ENCODE measurements around the gene FLNC.

Gene FLNC

GRCh38 chr7:128891942-128892269 is 61.7 kb downstream of the FLNC start:
- H3K4me3 ChIP-seq (ENCODE audit: low read depth, low read length): no peak overlapping the region
- TF ChIP-seq CTCF (IDR thresholded peaks at IDR 0.05): no peak
- no peaks in the 10 kb centered on the region for H3K36me3 ChIP-seq (ENCODE audit: control insufficient read depth, insufficient read depth, low read length)
- H3K27me3 ChIP-seq (ENCODE audit: control insufficient read depth, insufficient read depth, low read length): no peaks in the 10 kb centered on the region
- H2AFZ ChIP-seq: no peak overlapping the region
- H3K4me1 ChIP-seq: no peaks in the 10 kb centered on the region
- no peaks in the 10 kb centered on the region for H3K79me2 ChIP-seq
- no peak overlapping the region for H3K4me2 ChIP-seq (ENCODE audit: low read length)
- H3K27ac ChIP-seq: no peak overlapping the region
- H3K9me3 ChIP-seq (ENCODE audit: control insufficient read depth, low read length): no peaks in the 10 kb centered on the region
- no peak overlapping the region for H3K9ac ChIP-seq

GRCh38 chr7:128892521-128893250 is 62.5 kb downstream of the FLNC start:
- Histone ChIP-seq H3K27ac (no peak overlapping the region), H3K9me3 (ENCODE audit: control insufficient read depth, low read length) (no peaks in the 10 kb centered on the region), H3K36me3 (ENCODE audit: control insufficient read depth, insufficient read depth, low read length) (no peaks in the 10 kb centered on the region), H3K9ac (no peak overlapping the region), H3K4me1 (no peaks in the 10 kb centered on the region), H3K4me3 (ENCODE audit: low read depth, low read length) (no peak overlapping the region), H3K27me3 (ENCODE audit: control insufficient read depth, insufficient read depth, low read length) (no peaks in the 10 kb centered on the region), H2AFZ (no peak overlapping the region), H3K4me2 (ENCODE audit: low read length) (no peak overlapping the region), H3K79me2 (no peaks in the 10 kb centered on the region)
- TF ChIP-seq CTCF (IDR thresholded peaks at IDR 0.05): no peak

GRCh38 chr7:128893251-128894100 is 63.3 kb downstream of the FLNC start:
- Histone ChIP-seq H3K4me2 (ENCODE audit: low read length) (no peak overlapping the region), H3K9ac (no peak overlapping the region), H3K4me1 (no peaks in the 10 kb centered on the region), H3K4me3 (ENCODE audit: low read depth, low read length) (no peak overlapping the region), H3K27ac (no peak overlapping the region), H3K9me3 (ENCODE audit: control insufficient read depth, low read length) (no peaks in the 10 kb centered on the region), H3K79me2 (no peaks in the 10 kb centered on the region), H3K36me3 (ENCODE audit: control insufficient read depth, insufficient read depth, low read length) (no peaks in the 10 kb centered on the region), H2AFZ (no peak overlapping the region), H3K27me3 (ENCODE audit: control insufficient read depth, insufficient read depth, low read length) (no peaks in the 10 kb centered on the region)
- no peak for TF ChIP-seq CTCF (IDR thresholded peaks at IDR 0.05)

- Histone ChIP-seq H3K79me2 (no peaks in the 10 kb centered on the region), H3K9me3 (ENCODE audit: control insufficient read depth, low read length) (no peaks in the 10 kb centered on the region), H3K4me1 (no peaks in the 10 kb centered on the region), H3K36me3 (ENCODE audit: control insufficient read depth, insufficient read depth, low read length) (no peaks in the 10 kb centered on the region), H3K4me3 (ENCODE audit: low read depth, low read length) (no peak overlapping the region), H3K9ac (no peak overlapping the region), H3K27ac (no peak overlapping the region), H2AFZ (no peak overlapping the region), H3K27me3 (ENCODE audit: control insufficient read depth, insufficient read depth, low read length) (no peaks in the 10 kb centered on the region), H3K4me2 (ENCODE audit: low read length) (no peak overlapping the region)
- no peak for TF ChIP-seq CTCF (IDR thresholded peaks at IDR 0.05)
Measured at GRCh38 chr7:128894101-128894440, 63.9 kb downstream of the FLNC start.
